GM12864 (cell line): ENCODE data around the gene TBX1.

Source experiments
- DNase-seq: peaks from one replicate; pipeline ENCODE4 v3.0.0-alpha.2; 2011; ENCODE audit warnings: low read depth
- H3K4me3 ChIP-seq: 2 replicates; pipeline ENCODE4 v1.5.1; 2011; ENCODE audit warnings: mild to moderate bottlenecking, low read depth, low read length, control low read depth
- CTCF ChIP-seq: IDR thresholded peaks from 2 replicates; pipeline ENCODE4 v1.5.1; 2011; ENCODE audit warnings: low read depth, mild to moderate bottlenecking, moderate library complexity, low read length, control low read depth, inconsistent platforms; ENCODE audit errors: missing control alignments

Gene TBX1

GRCh38 chr22:19734163-19734562 lies 26.4 kb upstream of the TBX1 start:
- no peak for TF ChIP-seq CTCF
- DNase-seq = no peak
- H3K4me3 ChIP-seq = no peak overlapping the region

GRCh38 chr22:19734837-19735382 lies 25.7 kb upstream of the TBX1 start:
- no peak overlapping the region for H3K4me3 ChIP-seq
- no peak for TF ChIP-seq CTCF
- DNase-seq = no peak

GRCh38 chr22:19735665-19736510 lies 24.7 kb upstream of the TBX1 start:
- H3K4me3 ChIP-seq = no peak overlapping the region
- DNase-seq = no peak
- no peak for TF ChIP-seq CTCF

- H3K4me3 ChIP-seq = no peak overlapping the region
- no peak for DNase-seq
- no peak for TF ChIP-seq CTCF
These were observed 22.5 kb upstream of the TBX1 start for GRCh38 chr22:19737846-19738663.

- TF ChIP-seq CTCF = no peak
- no peak overlapping the region for H3K4me3 ChIP-seq
- no peak for DNase-seq
These were observed 21.7 kb upstream of the TBX1 start for GRCh38 chr22:19738664-19739447.

GRCh38 chr22:19739448-19739895 lies 21.1 kb upstream of the TBX1 start:
- TF ChIP-seq CTCF = no peak
- no peak overlapping the region for H3K4me3 ChIP-seq
- no peak for DNase-seq
